GM21515 (cell line): ENCODE data around the gene SPEF1.
"Not testable (repeated sequence)": the region's sequence is repeated elsewhere in the genome, so short reads cannot be mapped to it uniquely, and the experiment has no call there.

Experiments used
- ATAC-seq: cut with Tn5 transposase; IDR thresholded peaks from one replicate; pipeline ENCODE4 v1.9.1; 2021; ENCODE audit not compliant: unreplicated experiment

SPEF1 gene, protein sequence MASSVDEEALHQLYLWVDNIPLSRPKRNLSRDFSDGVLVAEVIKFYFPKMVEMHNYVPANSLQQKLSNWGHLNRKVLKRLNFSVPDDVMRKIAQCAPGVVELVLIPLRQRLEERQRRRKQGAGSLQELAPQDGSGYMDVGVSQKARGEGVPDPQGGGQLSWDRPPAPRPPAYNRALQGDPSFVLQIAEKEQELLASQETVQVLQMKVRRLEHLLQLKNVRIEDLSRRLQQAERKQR

DNA sequence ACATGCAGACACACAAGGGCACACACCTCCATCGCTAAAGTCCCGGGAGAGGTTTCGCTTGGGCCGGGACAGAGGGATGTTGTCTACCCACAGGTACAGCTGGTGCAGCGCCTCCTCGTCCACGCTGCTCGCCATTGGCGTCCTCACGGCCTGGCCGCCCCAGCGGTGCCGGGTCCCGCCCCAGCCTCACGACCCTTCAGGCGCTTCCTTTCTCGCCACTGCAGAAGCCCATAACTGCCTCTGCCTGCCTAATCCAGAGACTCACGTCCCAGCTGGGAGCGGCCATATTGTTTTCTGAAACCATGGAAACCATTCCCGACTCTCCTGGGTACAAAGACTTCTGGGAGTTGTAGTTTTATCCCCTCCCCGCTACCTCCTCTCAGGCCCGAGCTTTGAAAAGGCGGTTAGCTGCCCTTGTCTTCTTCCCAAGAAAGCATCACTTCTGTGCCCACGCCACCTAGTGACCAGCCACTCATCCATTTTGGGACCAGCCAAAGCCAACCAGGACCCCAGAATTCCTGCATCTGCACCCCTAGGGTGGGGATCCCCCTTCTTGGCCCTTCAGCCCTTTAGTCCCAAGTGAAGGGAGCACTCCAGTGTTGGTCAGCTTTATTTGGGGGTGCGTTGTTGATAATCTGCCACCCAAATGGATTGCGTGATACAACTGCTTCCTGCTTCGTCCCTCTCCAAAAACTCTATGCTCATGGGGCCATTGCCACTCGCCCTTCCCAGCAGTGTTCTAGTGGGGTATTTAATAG, at the start of gene SPEF1:
TSS of gene SPEF1 (minus strand) at position 296 of the 758 bp plus-strand sequence. CDS start at position 135, 161 bp downstream.
- ATAC-seq: peak; percentile 53

GRCh38 chr20:3829891-3830290, 48.6 kb upstream of the SPEF1 start:
- ATAC-seq: not testable (repeated sequence)

DNA sequence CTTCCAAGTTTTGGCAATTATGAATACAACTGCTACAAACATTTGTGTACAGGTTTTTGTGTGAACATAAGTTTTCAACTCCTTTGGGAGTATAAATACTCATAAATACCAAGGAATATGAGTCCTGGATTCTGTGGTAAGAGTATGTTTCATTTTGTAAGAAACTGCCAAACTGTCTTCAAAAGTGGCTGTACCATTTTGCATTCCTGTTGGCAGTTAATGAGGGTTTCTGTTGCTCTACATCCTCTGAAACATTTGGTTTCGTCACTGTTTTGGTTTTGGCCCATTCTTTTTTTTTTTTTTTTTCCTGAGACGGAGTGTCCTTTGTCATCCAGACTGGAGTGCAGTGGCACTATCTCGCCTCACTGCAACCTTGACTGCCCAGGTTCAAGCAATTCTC, 47.5 kb upstream of the SPEF1 start:
- no peak for ATAC-seq

- no peak for ATAC-seq
Observed at GRCh38 chr20:3826420-3826819, 45.2 kb upstream of the SPEF1 start.

GRCh38 chr20:3825526-3825925, 44.3 kb upstream of the SPEF1 start:
- no peak for ATAC-seq

DNA sequence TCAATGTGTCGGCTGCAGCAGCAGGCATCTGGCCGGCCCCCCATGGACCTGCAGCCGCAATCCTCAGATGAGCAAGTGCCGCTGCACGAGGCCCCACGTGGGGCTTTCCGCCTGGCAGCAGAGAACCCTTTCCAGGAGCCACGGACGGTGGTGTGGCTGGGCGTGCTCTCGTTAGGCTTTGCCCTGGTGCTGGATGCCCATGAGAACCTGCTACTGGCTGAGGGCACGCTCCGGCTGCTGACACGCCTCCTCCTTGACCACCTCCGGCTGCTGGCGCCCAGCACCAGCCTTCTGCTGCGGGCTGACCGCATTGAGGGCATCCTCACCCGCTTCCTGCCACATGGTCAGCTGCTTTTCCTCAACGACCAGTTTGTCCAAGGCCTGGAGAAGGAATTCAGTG, 42.6 kb upstream of the SPEF1 start:
- no peak for ATAC-seq

GRCh38 chr20:3821996-3822395, 40.7 kb upstream of the SPEF1 start:
- ATAC-seq: no peak

DNA sequence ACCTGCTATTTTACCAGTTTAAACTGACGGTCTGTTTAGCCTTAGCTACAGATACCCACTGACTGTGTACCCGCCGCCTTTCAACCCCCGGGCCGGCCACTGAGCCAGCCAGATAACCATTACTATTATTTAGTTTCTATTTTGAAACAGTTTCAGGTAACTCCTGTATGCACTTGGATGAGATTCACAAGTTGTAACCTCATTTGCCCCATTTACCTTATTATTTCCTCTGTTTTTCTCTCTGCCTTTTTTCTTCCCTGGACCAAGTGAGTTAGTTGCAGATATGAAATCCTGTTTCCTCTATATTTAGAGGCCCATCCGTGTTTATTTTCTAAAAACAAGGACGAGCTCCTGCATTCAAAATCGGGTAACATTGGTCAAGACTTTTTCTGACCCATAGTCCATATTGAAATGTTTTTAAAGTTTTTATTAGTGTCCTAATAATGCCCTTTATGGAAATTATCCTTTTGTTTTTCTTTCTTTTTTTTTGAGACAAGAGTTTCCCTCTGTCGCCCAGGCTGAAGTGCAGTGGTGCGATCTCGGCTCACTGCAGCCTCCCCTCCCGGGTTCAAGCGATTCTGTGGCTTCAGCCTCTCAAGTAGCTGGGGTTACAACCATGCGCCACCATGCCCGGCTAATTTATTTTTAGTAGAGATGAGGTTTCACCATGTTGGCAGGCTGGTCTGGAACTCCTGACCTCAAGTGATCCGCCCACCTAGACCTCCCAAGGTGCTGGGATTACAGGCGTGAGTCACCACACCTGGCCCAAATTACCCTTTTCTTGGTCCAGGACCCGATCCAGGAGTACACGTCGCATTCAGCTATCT, 39.9 kb upstream of the SPEF1 start:
- no peak for ATAC-seq

DNA sequence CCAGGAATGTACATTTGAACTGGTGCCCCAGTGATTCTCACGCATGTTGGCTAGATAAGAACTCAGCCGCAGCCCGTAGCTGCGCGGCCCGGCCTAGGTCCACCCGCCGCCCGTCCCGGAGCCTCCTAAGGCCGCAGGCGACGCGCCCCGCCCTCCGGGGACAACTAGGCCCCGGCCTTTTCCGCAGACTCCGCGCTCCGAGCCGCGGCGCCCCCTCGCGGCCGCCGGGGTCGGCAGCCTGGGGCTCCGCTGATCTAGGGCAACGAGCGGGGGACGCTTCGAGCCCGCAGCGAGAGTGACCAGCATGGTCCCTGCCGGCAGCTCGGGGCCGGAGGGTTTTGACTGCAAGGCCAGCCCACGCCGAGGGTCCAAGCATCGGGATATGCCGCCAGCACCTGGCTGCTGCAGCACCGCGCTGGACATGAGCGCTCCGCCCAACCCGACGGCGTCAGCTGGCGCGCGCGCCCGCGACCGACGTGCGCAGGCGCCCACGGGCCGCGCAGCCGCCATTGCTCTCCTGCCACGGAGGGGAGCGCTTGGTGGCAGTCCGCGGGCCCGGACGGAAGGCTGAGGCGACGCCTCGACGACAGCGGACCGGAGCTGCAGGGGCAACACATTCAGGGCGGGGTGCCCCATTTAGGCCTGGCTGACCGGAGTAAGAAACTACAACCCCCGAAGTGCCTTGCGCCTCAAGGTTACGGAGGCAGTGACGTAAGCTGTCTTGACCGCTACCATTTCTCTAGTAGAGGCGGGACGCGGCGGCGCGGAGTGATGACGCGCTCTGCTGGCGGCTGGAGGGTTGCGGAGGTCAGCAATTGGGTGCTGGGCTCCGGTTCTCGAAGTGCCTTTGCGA, 39.0 kb upstream of the SPEF1 start, which contains the start of gene AP5S1:
TSS of gene AP5S1 (plus strand) at position 500 of the 853 bp plus-strand sequence. CDS start 1,571 bp downstream, outside the sequence.
- ATAC-seq: peak; percentile 81

DNA sequence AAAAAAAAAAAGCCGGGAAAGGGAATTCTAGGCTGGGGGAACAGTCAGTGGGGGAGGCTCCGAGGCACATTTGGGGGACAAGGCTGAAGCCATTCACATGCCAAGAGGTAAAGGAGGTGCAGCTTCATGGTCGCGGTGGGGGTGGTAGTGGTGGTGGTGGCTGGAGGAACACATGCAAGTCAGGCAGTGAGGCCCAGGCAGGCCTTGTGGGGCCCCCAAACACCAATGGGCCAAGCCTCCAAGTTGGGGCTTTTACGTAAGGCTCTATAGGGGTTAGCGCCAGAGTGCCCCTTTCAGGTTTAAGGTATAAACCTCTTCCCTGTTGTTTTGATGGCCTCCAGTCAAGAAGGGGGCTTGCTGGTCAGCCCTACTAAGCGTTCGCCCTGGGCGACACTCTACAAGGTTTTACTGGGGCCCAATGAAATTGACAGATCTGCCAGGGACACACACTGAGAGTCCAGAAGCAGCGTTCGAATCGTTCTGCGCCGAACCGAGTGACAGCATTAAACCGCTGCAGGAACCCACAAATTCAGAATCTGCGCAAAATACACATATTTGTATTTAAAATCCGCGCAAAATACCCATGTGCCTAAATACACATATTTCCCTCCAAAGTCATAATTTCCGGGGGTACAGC, 38.3 kb upstream of the SPEF1 start:
- no peak for ATAC-seq

- no peak for ATAC-seq
Observed at GRCh38 chr20:3818155-3819151, 37.2 kb upstream of the SPEF1 start.

DNA sequence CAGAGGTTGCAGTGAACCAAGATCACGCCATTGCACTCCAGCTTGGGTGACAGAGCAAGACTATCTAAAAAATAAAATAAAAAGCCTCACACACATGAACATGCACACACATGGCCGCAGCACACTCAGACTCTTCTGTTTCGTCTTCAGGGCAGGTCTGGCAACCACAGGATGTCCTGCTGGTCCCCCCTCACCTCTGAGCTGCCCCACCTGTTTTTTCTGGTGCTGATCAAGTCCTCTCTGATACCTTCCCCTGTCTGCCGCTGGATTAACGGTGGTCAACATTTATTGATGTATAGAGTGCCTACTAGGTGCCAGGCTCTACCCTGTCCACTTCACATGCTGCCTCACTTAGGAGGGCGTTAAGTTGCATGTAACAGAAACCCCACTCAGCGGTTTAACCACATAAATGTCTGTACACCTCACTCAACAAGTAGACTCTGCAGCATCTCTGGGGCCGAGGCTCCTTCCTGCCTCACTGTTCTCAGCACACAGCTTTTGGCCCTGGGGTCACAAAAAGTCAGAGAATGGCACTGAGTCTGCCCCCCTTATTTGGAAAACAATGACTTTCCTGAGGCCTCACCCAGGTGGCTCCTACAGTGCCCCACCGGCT, 34.6 kb upstream of the SPEF1 start:
- no peak for ATAC-seq

DNA sequence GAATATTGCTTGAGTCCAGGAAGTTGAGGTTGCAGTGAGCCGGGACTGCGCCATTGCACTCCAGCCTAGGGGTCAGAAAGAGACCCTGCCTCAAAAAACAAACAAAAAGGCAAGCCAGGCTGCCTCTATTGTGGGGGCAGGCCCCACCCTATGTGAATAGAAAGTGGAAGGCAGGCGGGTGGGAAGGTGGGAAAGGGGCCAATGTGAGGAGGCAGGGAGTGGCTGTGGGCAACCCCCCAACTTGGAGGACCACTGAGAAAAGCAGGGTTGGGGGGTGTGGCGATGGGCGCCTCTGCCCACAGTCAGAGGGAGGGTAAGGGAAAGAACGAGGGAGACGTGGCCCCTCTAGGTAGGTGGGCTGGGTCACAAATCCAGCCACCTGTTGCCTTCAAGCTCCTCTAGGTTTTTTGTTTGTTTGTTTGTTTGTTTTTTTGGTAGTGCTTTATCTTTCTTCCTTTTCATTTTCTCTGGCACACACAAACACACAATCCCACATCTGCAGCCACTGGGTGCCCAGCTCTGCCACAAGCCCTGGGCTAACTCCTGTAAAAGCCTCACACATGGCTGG, 33.8 kb upstream of the SPEF1 start:
- ATAC-seq: no peak

- ATAC-seq: no peak
Observed at GRCh38 chr20:3813848-3814581, 32.8 kb upstream of the SPEF1 start.

DNA sequence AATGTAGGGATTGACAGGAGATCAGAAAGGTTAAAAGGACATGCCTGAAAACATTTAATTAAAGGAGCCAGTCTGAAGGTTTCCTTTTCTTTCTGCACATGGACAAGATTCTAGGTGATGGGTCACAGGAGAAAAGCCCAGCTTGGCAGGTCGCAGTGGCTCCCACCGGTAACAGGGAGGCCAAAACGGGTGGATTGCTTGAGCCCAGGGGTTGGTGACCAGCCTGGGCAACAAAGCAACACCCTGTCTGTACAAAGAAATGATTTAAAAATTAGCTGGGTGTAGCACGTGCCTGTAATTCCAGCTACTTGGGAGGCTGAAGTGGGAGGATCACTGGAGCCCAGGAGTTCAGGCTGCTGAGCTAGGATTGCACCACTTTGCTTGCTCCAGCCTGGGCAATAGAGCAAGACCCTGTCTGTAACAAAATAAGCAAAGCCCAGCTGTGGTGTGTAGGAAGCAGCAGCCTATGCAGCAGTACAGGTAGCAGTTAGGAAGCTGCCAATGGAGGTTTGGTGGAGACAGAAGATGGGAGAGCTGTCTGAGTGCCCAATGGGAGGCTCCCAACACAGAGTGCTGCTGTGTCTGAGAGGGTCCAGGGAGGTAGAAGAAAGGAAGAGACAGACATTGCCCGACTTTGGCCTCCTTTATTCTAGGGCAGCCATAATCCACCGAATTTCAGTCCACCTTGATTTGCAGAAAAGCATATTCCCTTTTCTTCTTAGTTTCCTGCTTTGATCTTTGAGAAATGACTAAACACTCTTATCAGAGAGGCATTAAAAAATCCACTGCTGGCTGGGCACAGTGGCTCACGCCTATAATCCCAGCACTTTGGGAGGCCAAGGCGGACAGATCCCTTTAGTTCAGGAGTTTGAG, 32.0 kb upstream of the SPEF1 start:
- ATAC-seq: no peak

DNA sequence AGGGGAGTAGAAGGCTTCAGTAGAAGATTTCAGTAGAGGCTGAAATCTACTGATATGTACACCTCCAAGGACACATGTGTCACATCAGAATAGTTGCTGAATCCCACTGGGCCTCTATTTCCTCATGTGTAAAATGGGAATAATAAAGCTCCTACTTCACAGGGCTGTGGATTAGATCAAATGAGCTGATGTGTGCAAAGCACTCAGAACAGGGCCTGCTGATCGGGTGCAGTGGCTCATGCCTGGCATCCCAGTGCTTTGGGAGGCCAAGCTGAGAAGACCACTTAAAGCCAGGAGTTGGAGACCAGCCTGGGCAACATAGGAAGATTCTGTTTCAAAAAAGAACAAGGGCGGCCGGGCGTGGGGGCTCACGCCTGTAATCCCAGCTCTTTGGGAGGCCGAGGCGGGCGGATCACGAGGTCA, 31.0 kb upstream of the SPEF1 start:
- ATAC-seq: no peak
